Thoracic aorta (tissue), 2 donors: Measurements from ENCODE around the gene GAS6. TPM values are rescaled to one million over a fixed set of nuclear protein-coding genes. Genes with fewer than 3 reads are reported as not detected.

Experiments used
- ATAC-seq: fragments of 150-250 bp; one replicate; pipeline ENCODE4 v1.8.0; 2017; ENCODE audit warnings: low read depth; ENCODE audit not compliant: insufficient number of reproducible peaks, low FRiP score
- DNase-seq: peaks from one replicate; pipeline ENCODE4 v3.0.0-alpha.2; 2020; ENCODE audit warnings: low spot score
- H3K27ac ChIP-seq, 2 donors: fragments of 200-600 bp; sonication (generic); 1 replicate in 1 of 2; 2 replicates in 1 of 2; pipeline ENCODE4 v1.5.1; 2016; ENCODE audit warnings: mild to moderate bottlenecking in 2 of 2, moderate library complexity in 2 of 2
- H3K27me3 ChIP-seq: fragments of 200-600 bp; sonication (generic); replicated peaks from 2 replicates; pipeline ENCODE4 v1.6.0; 2016; ENCODE audit warnings: mild to moderate bottlenecking; ENCODE audit not compliant: insufficient read depth
- H3K36me3 ChIP-seq: fragments of 200-600 bp; sonication (generic); one replicate; pipeline ENCODE4 v1.5.1; 2016
- H3K4me1 ChIP-seq, 2 donors: fragments of 200-600 bp; sonication (generic); 1 replicate in 1 of 2; 2 replicates in 1 of 2; pipeline versions ENCODE4 v1.5.1 to v1.6.0; 2016; ENCODE audit warnings: low read depth in 2 of 2, mild to moderate bottlenecking in 1 of 2; ENCODE audit not compliant: control insufficient read depth in 1 of 2
- H3K4me3 ChIP-seq: fragments of 200-600 bp; sonication (generic); 2 replicates; pipeline ENCODE4 v1.5.1; 2016; ENCODE audit warnings: mild to moderate bottlenecking
- H3K9me3 ChIP-seq: fragments of 200-600 bp; sonication (generic); 2 replicates; pipeline ENCODE4 v1.5.1; 2016
- total RNA-seq, 2 donors: library from RNA; depleted of rRNA; stranded (reverse); fragments of >200 nt; gene quantifications; one replicate each; pipeline versions ENCODE4 v1.1.0 to v1.2.3, GENCODE V29; 2016
- TF ChIP-seq, protein P1 (sequence below): fragments of 200-600 bp; sonication (generic); IDR thresholded peaks from one replicate; pipeline ENCODE4 v1.5.1; 2019; ENCODE audit warnings: antibody characterized with exemption

GAS6 gene
- total RNA-seq, 2 donors from 2014 or later = 854 to 1,319 TPM

DNA sequence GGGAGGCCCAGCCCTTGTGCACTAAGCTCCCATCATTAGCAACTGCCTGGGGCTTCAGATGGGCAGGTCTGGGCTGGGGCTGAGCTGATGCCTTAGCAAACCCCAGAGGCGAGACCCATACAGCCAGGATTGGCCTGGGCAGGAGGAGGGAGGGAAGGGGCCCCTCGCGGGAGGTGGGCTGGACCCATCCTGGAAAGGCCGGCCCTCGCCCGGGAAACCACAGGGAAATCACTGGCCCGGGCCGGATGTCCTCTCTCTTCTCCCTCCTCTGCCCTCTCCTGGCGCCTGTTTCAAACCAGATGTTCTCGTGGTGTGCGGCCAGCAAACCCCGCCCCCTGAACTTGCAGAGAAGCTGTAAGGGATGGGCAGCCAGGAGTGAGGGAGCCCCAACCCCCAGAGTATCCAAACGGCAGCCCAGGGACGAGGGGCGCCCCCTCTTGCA lies 61.8 kb downstream of the GAS6 start:
- TF ChIP-seq, protein P1, sequence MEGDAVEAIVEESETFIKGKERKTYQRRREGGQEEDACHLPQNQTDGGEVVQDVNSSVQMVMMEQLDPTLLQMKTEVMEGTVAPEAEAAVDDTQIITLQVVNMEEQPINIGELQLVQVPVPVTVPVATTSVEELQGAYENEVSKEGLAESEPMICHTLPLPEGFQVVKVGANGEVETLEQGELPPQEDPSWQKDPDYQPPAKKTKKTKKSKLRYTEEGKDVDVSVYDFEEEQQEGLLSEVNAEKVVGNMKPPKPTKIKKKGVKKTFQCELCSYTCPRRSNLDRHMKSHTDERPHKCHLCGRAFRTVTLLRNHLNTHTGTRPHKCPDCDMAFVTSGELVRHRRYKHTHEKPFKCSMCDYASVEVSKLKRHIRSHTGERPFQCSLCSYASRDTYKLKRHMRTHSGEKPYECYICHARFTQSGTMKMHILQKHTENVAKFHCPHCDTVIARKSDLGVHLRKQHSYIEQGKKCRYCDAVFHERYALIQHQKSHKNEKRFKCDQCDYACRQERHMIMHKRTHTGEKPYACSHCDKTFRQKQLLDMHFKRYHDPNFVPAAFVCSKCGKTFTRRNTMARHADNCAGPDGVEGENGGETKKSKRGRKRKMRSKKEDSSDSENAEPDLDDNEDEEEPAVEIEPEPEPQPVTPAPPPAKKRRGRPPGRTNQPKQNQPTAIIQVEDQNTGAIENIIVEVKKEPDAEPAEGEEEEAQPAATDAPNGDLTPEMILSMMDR = no peak
- Histone ChIP-seq H3K27me3 (no peaks in the 10 kb centered on the region), H3K4me3 (no peak overlapping the region), H3K4me1 (no peaks in the 10 kb centered on the region), H3K27ac (no peak overlapping the region), H3K9me3 (no peaks in the 10 kb centered on the region), H3K36me3 (no peaks in the 10 kb centered on the region)
- no peak for ATAC-seq
- no peak for DNase-seq

DNA sequence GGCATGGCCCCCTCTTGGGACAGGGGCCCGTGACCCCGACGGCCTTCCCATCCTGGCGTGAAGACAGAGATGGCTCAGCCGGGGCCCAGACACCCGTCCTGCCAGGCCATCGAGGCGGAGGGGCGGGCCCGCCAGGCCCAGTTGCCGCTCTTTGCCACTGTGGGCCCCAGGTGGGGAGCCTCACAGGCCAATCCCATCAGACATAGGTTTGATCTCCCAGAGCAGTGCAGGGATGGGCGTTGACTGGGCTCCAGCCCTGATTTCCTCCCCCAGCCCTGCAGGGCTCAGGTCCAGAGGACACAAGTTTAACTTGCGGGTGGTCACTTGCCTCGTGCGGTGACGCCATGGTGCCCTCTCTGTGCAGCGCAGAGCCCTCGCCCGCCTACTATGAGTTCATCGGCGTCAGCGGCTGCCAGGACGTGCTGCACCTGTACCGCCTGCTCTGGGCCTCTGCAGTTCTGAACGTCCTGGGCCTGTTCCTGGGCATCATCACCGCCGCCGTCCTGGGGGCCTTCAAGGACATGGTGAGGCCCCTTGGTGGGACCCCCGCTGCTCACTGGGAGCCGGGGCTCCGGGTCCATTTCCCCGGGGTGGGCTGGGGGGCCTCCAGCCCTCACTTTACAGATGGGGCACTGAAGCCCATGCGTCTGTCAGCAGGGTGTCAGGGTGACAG lies 62.5 kb downstream of the GAS6 start:
- no peaks in the 10 kb centered on the region for H3K36me3 ChIP-seq
- no peak for DNase-seq
- no peaks in the 10 kb centered on the region for H3K4me1 ChIP-seq
- H3K4me3 ChIP-seq = no peak overlapping the region
- H3K27me3 ChIP-seq = no peaks in the 10 kb centered on the region
- TF ChIP-seq, protein P1 = no peak
- no peak overlapping the region for H3K27ac ChIP-seq
- no peaks in the 10 kb centered on the region for H3K9me3 ChIP-seq
- no peak for ATAC-seq

DNA sequence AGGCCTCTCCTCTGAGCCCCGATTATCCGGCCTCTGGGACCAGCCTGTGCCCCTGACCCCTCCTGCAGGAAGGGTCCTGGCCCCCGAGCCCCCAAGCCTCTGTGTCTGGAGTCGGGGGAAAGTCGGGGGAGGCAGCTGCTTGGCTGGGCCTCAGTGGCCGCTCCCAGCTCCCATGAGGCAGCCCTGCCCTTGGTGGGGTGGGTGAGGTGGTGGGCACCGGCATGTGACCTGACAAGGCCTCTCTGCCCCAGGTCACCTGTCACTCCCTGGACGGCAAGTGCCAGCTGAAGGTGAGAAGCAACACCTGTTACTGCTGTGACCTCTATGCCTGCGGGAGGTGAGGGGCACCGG lies 63.3 kb downstream of the GAS6 start:
- Histone ChIP-seq H3K27me3 (no peaks in the 10 kb centered on the region), H3K4me1 (no peaks in the 10 kb centered on the region), H3K36me3 (no peaks in the 10 kb centered on the region), H3K9me3 (no peaks in the 10 kb centered on the region), H3K27ac (no peak overlapping the region), H3K4me3 (no peak overlapping the region)
- no peak for DNase-seq
- TF ChIP-seq, protein P1 = no peak
- ATAC-seq = no peak

DNA sequence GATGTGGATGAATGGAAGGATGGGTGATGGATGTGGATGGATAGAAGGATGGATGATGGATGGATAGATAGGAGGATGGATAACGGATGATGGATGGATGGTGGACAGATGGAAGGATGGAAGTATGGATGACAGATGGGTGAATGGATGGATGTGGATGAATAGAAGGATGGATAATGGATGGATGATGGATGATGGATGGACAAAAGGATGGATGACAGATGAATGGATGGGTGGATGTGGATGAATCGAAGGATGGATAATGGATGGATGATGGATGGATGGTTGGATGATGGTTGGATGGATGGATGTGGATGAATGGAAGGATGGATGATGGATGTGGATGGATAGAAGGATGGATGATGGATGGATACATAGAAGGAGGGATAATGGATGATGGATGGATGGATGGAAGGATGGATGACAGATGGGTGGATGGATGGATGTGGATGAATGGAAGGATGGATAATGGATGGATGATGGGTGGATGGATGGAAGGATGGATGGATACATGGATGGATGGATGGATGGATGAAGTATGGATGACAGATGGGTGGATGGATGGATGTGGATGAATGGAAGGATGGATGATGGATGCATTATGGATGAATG lies 65.6 kb downstream of the GAS6 start:
- Histone ChIP-seq H3K27me3 (no peaks in the 10 kb centered on the region), H3K4me3 (no peak overlapping the region), H3K36me3 (no peaks in the 10 kb centered on the region), H3K4me1 (no peaks in the 10 kb centered on the region), H3K27ac (no peak overlapping the region), H3K9me3 (no peaks in the 10 kb centered on the region)
- TF ChIP-seq, protein P1 = no peak
- no peak for DNase-seq
- ATAC-seq = no peak

DNA sequence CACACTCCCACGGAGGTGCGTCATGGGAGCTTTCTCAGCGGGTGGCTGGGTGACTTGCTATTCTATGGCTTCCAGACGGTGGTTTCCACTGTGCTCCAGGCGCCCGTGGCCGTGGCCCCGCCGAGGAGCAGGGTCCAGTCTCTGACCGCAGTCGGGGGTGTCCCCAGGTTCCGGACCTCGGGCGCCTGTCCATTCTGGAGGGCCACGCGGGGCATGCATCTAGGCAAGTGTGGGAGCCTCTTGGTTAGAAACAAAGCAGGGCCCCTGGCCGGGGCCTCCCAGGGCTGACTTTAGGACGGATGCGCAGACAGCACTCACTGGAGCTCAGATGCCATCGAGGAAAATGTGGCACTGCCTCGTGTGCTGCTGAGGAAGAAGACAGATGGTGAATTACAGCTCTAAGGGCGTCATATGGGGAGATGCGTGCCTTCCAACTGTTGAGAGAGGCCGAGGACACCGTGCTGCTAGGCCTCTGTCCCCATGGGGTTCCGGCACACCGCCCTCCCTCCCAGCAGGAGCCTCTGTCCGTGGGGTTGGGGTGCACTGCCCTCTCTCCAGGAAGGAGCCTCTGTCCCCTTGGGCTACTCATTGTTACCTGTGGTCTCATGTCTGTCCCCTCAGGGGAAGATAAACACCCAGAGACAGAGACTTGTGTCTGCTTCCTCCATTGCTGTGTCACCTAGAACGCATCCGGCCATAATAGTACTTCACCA lies 66.8 kb downstream of the GAS6 start:
- DNase-seq (no peak), ATAC-seq (no peak)
- TF ChIP-seq, protein P1 = no peak
- no peak overlapping the region for H3K27ac ChIP-seq
- no peaks in the 10 kb centered on the region for H3K9me3 ChIP-seq
- no peaks in the 10 kb centered on the region for H3K4me1 ChIP-seq
- H3K4me3 ChIP-seq = no peak overlapping the region
- H3K27me3 ChIP-seq = no peaks in the 10 kb centered on the region
- no peaks in the 10 kb centered on the region for H3K36me3 ChIP-seq
